Kidney (tissue), 14 donors: ENCODE measurements around the gene PHACTR4. TPM values are rescaled to one million over a fixed set of nuclear protein-coding genes. Genes with fewer than 3 reads are reported as not detected.

Experiments
- DNase-seq, 5 donors: peaks; one replicate each; pipeline ENCODE4 v3.0.0-alpha.2; 2013 to 2020
- FAIRE-seq: peaks from 2 replicates; lab custom pipeline; 2012; peaks lifted over from hg19 to GRCh38; lab: Jason Lieb, UNC
- H3K27ac ChIP-seq, 2 donors: one replicate each; pipeline ENCODE4 v1.7.0; 2013; ENCODE audit warnings: low read depth in 2 of 2, low read length in 2 of 2, inconsistent platforms in 1 of 2
- H3K27me3 ChIP-seq: one replicate; pipeline ENCODE4 v1.7.1; 2013; ENCODE audit warnings: low read length, inconsistent platforms; ENCODE audit not compliant: control insufficient read depth, insufficient read depth
- H3K36me3 ChIP-seq, 3 donors: one replicate each; pipeline versions ENCODE4 v1.7.0 to v1.7.1; 2013; ENCODE audit warnings: low read length in 3 of 3, control low read depth in 1 of 3, inconsistent platforms in 1 of 3; ENCODE audit not compliant: insufficient read depth in 3 of 3, control insufficient read depth in 2 of 3
- H3K4me1 ChIP-seq, 3 donors: one replicate each; pipeline versions ENCODE4 v1.7.0 to v1.7.1; 2013; ENCODE audit warnings: low read length in 3 of 3, inconsistent platforms in 1 of 3, low read depth in 1 of 3; ENCODE audit not compliant: control insufficient read depth in 2 of 3, insufficient read depth in 2 of 3
- H3K4me3 ChIP-seq, 3 donors: one replicate each; pipeline versions ENCODE4 v1.7.0 to v1.8.1; 2013; ENCODE audit warnings: low read length in 3 of 3, control low read depth in 1 of 3, inconsistent platforms in 1 of 3
- H3K9ac ChIP-seq, 3 donors: one replicate each; pipeline versions ENCODE4 v1.7.0 to v1.7.1; 2013; ENCODE audit warnings: low read length in 3 of 3, control low read depth in 1 of 3, inconsistent platforms in 1 of 3
- H3K9me3 ChIP-seq, 3 donors: one replicate each; pipeline versions ENCODE4 v1.7.0 to v1.7.1; 2013; ENCODE audit warnings: low read length in 3 of 3, control low read depth in 1 of 3, inconsistent platforms in 1 of 3; ENCODE audit not compliant: control insufficient read depth in 2 of 3, insufficient read depth in 1 of 3
- intact Hi-C: fragments of 100-400 bp; cut with DNase I; formaldehyde crosslinking; loops from one replicate; pipeline ENCODE4 v1.11.1; 2022
- polyA plus RNA-seq: library from polyadenylated mRNA; stranded (reverse); fragments of 350-450 nt; fragmentation: Illumina TruSeq; extraction: RNeasy Lipid Tissue Mini Kit (QIAGEN cat#74804); gene quantifications from one replicate; pipeline ENCODE4 v1.2.3, GENCODE V29; 2014; ENCODE audit warnings: low read depth, low replicate concordance; ENCODE audit not compliant: insufficient read depth
- total RNA-seq: library from RNA; stranded (reverse); fragmentation: NEBNext Ultra II Directional; extraction: Animal tissue kit (Norgen Biotek cat#: 25700); gene quantifications from one replicate; pipeline ENCODE4 v1.2.1, GENCODE V29; 2021
- TF ChIP-seq, protein P1 (sequence below): IDR thresholded peaks from 3 replicates; pipeline ENCODE4 v1.5.1; 2012; ENCODE audit warnings: mild to moderate bottlenecking, moderate library complexity, borderline replicate concordance; ENCODE audit not compliant: insufficient read depth; ENCODE audit errors: extremely low read depth
- donor health status: control.
- donor health status: control.
- donor health status: control.
- donor health status: control.
- donor health status: control.
- donor health status: DM: yes; HTN: yes; CAD: no.
- donor health status: Normal renal cell carcinoma (clear cell type).

Gene PHACTR4
- total and polyA plus RNA-seq, 2 donors from 2014 or later, result 23.2 to 51.5 TPM

DNA sequence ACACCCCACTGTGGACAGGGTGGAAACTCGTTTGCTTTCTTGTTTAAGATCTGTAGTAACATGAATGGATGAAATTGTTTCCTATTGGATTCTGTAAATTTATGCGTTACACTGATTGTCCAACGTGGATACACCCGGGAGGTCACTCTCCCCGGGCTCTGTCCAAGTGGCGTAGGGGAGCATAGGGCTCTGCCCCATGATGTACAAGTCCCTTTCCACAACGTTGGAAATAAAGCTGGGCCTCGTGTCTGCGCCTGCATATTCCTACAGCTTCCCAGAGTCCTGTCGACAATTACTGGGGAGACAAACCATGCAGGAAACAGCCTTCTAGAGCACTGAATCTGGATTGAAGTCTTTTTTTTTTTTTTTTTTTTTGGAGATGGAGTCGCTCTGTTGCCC, 137.7 kb downstream of the PHACTR4 start:
- Histone ChIP-seq H3K36me3 (peaks cover 15 to 29% (median 21%) of the 10 kb centered on the region in 3 donors), H3K27ac (no peak overlapping the region), H3K9me3 (no peaks in the 10 kb centered on the region), H3K4me1 (peaks cover 3 to 15% (median 9%) of the 10 kb centered on the region in 3 donors), H3K9ac (peak overlapping the region; percentile 50 to 100 (median 98)), H3K27me3 (no peaks in the 10 kb centered on the region), H3K4me3 (peak overlapping the region; percentile 95 to 100 (median 96))
- DNase-seq, result peak in 1 of 5 donors; percentile 8
- no peak for FAIRE-seq
- intact Hi-C loops, result no loop called here
- TF ChIP-seq, protein P1, sequence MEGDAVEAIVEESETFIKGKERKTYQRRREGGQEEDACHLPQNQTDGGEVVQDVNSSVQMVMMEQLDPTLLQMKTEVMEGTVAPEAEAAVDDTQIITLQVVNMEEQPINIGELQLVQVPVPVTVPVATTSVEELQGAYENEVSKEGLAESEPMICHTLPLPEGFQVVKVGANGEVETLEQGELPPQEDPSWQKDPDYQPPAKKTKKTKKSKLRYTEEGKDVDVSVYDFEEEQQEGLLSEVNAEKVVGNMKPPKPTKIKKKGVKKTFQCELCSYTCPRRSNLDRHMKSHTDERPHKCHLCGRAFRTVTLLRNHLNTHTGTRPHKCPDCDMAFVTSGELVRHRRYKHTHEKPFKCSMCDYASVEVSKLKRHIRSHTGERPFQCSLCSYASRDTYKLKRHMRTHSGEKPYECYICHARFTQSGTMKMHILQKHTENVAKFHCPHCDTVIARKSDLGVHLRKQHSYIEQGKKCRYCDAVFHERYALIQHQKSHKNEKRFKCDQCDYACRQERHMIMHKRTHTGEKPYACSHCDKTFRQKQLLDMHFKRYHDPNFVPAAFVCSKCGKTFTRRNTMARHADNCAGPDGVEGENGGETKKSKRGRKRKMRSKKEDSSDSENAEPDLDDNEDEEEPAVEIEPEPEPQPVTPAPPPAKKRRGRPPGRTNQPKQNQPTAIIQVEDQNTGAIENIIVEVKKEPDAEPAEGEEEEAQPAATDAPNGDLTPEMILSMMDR, result no peak

DNA sequence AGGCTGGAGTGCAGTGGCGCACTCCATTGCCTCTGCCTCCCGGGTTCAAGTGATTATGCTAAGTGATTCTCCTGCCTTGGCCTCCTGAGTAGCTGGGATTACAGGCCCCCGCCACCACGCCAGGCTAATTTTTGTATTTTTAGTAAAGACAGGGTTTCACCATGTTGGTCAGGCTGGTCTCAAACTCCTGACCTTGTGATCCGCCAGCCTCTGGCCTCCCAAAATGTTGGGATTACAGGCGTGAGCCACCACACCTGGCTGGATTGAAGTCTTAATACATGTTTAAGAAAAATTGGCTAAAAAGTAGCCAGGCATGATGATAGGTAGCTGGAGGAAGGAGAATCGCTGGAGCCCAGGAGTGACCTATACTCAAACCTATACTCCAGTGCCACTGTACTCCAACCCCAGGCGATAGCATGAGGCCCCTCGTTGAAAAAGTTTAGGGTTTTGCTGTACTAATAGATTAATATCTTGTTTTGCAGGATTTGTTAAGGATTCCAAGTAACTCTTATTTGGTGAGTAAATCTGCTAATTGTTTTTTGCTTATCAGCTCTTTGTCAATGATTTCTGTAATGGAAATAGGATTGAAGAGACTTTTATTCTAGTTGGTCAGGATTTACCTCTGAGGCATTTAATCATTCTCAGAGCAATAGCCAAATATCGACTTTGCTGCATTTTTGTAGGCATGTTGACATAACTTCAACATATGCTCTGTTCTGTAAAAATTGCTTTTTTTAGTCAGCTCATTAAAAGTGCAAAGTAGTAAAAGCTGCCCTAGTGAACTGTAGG, 138.3 kb downstream of the PHACTR4 start:
- no peak for DNase-seq
- Histone ChIP-seq H3K36me3 (peaks cover 15 to 29% (median 21%) of the 10 kb centered on the region in 3 donors), H3K27me3 (no peaks in the 10 kb centered on the region), H3K4me1 (peaks cover 3 to 15% (median 9%) of the 10 kb centered on the region in 3 donors), H3K4me3 (peak overlapping the region; percentile 95 to 100 (median 96)), H3K9ac (peak overlapping the region in 1 of 3 donors; percentile 59), H3K27ac (no peak overlapping the region), H3K9me3 (no peaks in the 10 kb centered on the region)
- intact Hi-C loops, result no loop called here
- TF ChIP-seq, protein P1, result no peak
- no peak for FAIRE-seq

DNA sequence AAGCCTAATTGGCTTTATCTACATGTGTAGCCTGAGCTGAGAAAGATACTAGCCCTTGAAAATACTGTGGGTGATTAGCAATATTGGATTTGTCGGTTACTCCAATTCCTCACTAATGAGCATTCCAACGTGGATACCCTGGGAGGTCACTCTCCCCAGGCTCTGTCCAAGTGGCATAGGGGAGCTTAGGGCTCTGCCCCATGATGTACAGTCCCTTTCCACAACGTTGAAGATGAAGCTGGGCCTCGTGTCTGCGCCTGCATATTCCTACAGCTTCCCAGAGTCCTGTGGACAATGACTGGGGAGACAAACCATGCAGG, 138.9 kb downstream of the PHACTR4 start:
- intact Hi-C loops, result no loop called here
- H3K4me3 ChIP-seq, result peak overlapping the region in 1 of 3 donors; percentile 96
- DNase-seq (no peak), FAIRE-seq (no peak)
- peaks cover 3 to 15% (median 9%) of the 10 kb centered on the region in 3 donors for H3K4me1 ChIP-seq
- H3K27me3 ChIP-seq, result no peaks in the 10 kb centered on the region
- H3K9me3 ChIP-seq, result no peaks in the 10 kb centered on the region
- H3K27ac ChIP-seq, result no peak overlapping the region
- TF ChIP-seq, protein P1, result no peak
- H3K9ac ChIP-seq, result peak overlapping the region in 1 of 3 donors; percentile 59
- H3K36me3 ChIP-seq, result peaks cover 15 to 31% (median 21%) of the 10 kb centered on the region in 3 donors
